NOMO-1 treated with DMSO at 0.1 percent for 48 hours (cell line): ENCODE measurements around the gene CDK13.

Source experiments
- DNase-seq: peaks from one replicate; lab custom pipeline; 2025; ENCODE audit not compliant: unreplicated experiment; lab: John Stamatoyannopoulos, UW

Gene CDK13

GRCh38 chr7:39948956-39949928 is 814 bp upstream of the CDK13 start:
- DNase-seq = peak; percentile 99

GRCh38 chr7:39950473-39951225 is 593 bp downstream of the CDK13 start:
- no peak for DNase-seq

DNA sequence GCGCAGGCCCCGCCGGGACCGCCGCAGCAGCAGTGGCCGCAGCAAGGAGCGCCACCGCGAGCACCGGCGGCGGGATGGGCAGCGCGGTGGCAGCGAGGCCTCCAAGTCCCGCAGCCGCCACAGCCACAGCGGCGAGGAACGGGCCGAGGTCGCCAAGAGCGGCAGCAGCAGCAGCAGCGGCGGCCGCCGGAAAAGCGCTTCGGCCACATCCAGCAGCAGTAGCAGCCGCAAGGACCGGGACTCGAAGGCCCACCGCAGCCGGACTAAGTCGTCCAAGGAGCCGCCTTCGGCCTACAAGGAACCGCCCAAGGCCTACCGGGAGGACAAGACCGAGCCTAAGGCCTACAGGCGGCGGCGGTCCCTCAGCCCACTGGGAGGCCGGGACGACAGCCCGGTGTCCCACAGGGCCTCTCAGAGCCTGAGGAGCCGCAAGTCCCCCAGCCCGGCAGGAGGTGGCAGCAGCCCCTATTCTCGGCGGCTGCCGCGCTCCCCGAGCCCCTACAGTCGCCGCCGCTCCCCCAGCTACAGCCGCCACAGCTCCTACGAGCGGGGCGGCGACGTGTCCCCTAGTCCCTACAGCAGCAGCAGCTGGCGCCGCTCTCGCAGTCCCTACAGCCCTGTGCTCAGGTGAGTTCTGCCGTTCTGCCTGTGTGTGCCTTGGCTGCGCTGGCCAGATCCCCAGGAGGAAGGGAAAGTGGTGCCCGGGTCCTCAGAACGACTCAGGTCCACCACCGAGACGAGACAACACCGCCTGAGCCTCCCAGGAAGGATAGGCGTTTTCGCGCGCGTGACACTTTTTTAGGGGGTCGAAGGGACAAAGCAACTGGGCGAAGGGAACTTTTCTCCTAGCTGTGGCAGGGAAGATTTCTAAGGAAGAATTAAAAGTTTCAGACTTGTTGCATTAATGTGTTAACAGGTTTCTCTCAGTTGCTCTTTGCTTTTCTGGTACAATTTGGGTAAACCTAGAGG is 1.5 kb downstream of the CDK13 start:
- DNase-seq = peak; percentile 55

DNA sequence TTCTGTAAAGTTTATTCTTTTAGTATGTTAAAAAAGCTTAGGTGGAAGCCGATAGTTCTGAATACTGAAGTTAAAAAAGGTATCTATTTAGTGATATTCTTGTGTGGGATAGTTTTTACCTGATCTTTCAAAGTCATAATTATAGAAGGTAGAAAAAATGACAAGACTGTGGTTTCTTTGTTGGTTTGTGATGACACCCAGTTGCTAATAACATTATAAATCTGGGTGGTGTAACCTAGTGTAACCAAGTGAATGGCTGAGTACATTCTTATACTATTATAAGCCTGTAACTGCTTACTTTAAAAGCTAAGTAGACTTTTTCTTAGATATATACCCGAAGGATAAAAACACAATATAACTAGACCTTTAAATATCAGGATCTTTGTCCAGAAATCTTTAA is 2.3 kb downstream of the CDK13 start:
- DNase-seq = peak; percentile 27

DNA sequence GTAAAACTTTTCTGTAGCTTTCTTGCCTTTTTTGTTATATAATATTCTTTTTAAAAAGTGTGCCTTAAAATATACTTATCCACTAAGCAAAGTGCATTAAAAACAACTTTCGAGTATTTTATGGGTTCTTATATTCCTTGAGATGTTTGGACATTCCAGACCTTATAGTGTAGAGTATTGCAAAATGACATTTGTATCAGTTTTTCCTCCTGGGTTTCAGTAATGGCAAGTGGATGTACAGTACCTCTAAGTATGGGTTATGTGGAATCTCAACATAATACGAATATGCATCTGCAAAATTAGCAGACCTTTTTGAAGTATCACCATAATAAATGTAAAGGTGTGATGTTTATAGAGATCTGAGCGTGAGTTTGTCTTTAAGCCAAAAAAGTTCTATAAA is 2.7 kb downstream of the CDK13 start:
- no peak for DNase-seq

DNA sequence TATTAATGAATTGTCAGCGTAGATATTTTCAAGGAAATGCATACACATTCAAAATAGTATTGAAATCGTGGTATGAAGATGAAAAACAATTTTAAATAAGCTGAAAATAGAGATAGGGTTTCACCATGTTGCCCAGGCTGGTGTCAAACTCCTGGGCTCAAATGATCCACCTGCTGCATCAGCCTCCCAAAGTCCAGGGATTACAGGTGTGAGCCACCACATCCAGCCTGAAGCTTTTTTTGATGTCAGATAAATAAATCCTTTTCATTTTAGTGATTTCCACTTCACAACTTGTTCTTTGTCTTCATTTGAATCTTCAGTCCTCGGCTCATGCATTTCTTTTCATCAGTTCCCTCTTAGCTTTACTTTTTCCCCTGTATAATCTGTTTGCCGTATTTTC is 4.6 kb downstream of the CDK13 start:
- no peak for DNase-seq

- no peak for DNase-seq
Measured at GRCh38 chr7:39958038-39958437, 8.0 kb downstream of the CDK13 start.

DNA sequence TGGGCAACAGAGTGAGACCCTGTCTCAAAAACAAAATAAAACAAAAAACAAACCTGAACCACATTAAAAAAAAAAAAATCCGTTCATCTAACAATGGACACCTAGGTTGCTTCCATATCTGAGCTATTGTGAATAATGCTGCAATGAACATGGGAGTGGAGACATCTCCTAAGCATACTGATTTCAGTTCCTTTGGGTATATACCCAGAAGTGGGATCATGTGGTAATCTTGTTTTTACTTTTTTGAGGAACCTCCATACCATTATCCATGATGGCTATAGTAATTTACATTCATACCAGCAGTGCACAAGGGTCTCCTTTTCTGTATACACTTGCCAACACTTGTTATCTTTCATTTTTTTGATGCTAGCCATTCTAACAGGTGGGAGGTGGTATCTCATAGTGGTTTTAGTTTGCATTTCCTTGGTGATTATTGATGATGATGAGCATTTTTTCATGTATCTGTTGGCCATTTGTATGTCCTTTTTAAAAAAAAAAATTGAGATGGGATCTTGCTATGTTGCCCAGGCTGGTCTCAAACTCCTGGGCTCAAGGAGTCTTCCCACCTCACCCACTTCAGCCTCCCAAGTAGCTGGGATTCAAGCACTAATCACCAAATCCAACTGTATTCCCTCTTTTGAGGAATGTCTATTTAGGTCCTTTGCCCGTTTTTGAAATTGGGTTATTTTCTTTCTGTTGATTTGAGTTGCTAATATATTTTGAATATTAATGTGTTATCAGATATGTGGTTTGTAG is 17.5 kb downstream of the CDK13 start:
- DNase-seq = no peak

- DNase-seq = no peak
Measured at GRCh38 chr7:39969431-39969830, 19.4 kb downstream of the CDK13 start.

- DNase-seq = no peak
Measured at GRCh38 chr7:39971924-39972323, 21.9 kb downstream of the CDK13 start.

GRCh38 chr7:39973801-39974200 is 23.7 kb downstream of the CDK13 start:
- DNase-seq = no peak

GRCh38 chr7:39978230-39978934 is 28.3 kb downstream of the CDK13 start:
- DNase-seq = peak; percentile 16

DNA sequence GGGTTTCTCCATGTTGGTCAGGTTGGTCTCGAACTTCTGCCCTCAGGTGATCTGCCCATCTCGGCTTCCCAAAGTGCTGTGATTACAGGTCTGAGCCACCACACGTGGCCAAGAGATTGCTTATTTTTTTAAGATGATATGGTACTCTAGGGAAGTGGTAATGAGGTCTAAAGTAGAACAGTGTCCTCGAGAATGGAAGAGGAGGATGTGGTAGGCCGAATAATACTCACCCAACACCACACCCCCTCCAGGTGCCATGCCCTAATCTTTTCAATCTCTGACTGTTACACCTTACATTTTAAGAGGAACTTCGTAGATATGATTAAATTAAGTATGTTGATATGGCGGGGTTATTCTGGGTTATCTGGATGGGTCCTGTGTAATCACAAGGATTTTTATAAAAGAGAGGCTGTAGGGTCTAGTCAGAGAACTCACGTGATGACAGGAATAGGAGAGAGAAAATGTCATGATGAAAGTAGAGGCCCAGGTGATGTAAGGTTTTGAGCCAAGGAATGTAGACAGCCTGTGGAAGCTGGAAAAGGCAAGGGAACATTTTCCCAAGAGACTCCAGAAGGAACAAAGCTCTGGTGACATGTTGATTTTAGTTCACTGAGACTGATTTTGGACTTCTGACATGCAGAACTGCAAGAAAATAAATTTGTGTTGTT is 29.5 kb downstream of the CDK13 start:
- DNase-seq = no peak

GRCh38 chr7:39985398-39985918 is 35.4 kb downstream of the CDK13 start:
- peak; percentile 29 for DNase-seq

DNA sequence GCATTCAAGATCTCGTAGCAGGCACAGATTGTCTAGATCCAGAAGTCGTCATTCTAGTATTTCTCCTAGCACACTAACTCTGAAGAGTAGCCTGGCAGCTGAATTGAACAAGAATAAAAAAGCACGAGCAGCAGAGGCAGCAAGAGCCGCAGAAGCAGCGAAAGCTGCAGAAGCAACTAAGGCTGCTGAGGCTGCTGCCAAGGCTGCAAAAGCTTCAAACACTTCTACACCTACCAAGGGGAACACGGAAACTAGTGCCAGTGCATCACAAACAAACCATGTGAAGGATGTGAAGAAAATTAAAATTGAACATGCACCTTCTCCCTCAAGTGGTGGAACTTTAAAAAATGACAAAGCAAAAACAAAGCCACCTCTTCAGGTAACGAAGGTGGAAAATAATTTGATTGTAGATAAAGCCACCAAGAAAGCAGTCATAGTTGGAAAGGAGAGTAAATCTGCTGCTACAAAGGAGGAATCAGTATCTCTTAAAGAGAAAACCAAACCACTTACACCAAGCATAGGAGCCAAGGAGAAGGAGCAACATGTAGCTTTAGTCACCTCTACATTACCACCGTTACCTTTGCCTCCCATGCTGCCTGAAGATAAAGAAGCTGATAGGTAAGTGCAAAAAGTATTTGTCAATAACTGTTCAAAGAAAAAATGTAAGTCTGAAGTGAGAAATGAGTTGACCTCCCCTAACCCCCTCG is 37.7 kb downstream of the CDK13 start:
- no peak for DNase-seq

GRCh38 chr7:40000734-40001315 is 50.8 kb downstream of the CDK13 start:
- no peak for DNase-seq

GRCh38 chr7:40001649-40002048 is 51.6 kb downstream of the CDK13 start:
- no peak for DNase-seq

DNA sequence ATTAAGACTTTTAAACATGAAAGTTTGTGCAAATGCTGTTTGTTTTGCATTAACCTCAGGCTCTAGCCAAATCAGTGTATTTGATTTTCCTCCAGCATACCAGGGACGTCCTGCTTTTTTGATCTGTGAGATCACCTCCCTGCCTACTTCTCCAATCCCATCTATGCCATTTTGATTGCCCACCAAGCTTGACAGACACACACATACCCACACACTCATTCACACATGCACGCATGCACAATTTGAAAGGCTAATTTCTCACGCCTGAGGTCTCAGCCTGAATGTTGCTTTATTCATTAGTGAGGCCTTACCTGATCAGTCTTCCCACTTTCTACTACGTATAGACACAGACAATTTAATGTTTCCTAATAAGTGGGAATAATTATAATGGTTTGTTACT is 53.5 kb downstream of the CDK13 start:
- no peak for DNase-seq
